Hepatic stellate cell (primary cell): Measurements from ENCODE around the gene GALNT14.

Experiments used
- DNase-seq: peaks from one replicate; pipeline ENCODE4 v3.0.0; 2011; ENCODE audit warnings: low spot score

The GALNT14 gene

DNA sequence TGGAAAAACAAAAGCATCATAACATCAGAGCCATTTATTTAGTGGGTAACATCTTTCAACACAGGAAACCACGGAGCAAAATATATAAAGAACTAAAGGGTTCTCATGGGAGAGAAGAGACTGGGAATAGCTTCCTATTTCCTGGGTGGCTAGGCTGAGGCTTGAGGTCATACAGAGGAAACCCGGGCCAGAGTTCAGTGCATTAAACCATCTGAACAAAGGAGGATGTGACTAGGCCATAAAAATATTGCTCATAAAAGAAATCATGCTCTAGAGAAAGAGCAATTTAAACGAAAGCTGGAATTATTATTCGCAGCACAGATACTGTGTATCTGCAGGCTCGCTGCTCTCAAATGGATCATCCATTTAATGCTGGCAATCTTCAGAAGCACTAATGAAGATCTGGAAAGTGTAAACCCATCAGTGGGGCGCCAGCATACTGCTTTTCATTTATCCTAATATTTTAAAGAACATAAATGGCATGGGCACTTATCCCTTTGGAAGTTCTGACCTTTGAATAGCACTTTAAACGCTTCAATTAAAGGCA is 83.3 kb downstream of the GALNT14 start:
- no peak for DNase-seq

DNA sequence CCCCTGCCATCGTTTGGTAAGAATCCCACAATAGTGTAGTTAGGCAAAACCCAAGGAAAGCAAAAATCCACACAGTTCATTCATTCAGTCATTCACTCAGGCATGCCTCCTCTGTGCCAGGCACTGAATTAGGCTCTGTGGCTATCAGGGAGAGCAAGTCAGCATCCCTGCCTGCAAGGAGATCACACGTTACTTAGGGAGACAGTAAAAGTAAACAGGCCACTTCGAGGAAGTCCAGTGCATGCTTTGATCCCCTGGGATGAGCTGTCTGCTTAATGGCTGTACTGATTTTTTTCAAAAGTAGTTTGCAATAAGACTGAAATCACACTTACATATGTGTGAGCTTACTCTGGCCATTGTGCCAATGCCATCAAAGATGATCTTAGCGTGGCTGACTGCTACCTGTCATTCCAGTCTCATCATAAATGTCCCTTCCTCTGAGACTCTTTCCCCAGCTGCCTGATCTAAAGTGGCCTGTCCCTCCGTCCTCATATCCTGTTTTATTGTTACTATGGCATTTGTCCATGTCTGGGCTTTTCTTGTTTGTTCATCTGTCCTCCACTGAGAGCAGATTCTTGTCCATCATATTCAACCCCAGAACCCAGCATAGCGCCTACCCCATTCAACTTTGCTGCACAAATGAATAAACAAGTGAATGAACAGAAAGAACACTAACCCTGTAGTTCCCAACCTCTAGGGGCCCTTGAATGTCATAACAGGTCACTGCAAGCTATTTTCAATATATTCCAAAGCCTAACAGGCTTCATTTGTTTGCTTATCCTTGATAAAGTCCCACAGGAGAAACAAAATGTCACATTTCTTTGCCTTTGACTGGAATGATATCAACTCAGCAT is 84.1 kb downstream of the GALNT14 start:
- DNase-seq: no peak

DNA sequence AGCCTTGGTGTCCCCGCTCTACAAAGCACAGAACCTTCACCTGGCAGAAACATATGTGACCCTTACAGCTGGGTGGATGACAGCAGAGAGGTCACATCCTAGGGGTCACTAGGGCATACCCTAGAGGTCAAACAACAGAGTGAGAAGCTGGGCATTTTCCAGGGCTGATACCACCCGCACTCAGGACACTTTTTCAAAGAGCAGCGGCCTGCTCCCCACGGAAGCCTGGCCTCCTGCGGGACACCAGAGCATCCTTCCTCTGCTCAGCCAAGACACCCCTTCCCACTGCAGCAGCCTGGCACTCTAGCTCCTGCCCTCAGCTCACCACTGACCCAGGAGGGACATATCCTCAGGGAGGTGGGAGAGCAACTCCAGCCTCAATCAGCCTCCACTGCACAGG is 86.0 kb downstream of the GALNT14 start:
- DNase-seq: no peak

DNA sequence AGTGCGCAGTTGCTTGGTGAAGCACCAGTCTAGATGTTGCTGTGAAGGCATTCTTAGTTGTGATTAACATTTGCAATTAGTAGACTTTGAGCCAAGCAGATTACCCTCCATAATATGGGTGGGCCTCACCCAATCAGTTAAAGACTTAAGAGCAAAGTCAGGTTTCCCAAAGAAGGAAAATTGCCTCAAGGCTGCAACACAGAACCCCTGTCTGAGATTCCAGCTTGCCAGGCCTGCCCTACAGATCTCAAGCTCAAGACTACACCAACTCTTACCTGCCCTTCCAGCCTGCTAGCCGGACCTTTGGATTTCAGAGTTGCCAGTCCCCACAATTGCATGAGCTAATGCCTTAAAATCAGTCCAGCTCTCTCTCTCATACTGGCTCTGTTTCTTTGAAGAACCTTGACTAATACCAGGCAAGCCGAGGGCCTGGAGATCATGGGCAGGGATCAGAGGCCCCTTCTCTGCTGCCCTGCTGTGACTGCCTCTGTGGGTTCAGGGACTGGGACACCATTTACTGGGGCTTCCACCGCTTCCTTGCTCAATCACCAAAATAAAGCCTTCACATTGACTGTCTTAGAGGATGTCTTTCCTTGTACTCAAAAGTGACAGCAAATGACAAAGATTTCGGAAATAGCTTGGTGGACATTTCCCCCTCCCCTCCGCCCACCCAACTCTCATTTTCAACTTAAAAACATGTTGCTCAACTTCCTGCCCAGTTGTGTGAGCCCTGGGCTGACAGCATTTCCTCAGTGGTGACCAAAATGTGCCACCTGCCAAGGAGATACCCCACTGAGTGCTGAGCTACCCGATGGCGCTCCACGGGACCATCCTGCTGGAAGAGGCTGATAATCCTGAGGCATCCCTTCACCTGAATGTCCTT is 86.7 kb downstream of the GALNT14 start:
- DNase-seq: no peak

GRCh38 chr2:31049916-31050588 is 88.2 kb downstream of the GALNT14 start:
- DNase-seq: no peak

- no peak for DNase-seq
These were observed 89.0 kb downstream of the GALNT14 start for GRCh38 chr2:31049264-31049663.

GRCh38 chr2:31047599-31047998 is 90.6 kb downstream of the GALNT14 start:
- DNase-seq: no peak

DNA sequence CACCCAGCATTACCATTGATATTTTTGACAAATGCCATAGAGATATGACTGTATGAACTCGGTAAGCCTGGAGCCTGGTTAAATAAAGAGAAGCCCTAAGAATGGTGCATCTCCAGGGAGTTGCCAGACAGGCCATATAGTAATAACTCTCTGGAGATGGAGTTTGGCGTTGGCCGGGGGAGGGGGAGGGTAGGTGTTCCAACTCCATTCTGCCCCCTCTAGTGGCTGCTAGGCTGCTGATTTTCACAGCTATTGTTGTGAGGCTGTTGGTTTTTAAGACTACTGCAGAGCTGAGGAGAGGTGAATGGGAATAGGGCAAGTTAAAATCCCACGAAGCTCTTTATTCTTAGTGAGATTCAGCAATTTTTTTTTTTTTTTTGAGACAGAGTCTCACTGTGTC is 99.9 kb downstream of the GALNT14 start:
- no peak for DNase-seq

DNA sequence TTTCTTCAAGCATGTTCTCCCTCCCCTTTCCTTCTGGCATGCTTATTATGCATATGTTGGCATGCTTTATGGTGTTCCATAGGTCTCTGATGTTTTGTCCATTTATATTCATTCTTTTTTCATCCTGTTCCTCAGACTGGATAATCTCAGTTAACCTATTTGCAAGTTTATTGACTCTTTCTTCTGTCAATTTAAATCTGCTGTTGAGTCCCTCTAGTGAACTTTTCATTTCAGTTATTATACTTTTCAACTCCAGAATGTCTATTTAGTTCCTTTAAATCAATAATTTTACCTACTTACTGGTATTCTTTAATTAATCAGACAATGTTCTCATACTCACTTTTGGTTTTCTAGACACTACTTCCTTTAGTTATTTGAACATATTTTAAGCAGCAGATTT is 101.2 kb downstream of the GALNT14 start:
- no peak for DNase-seq

- DNase-seq: no peak
These were observed 105.2 kb downstream of the GALNT14 start for GRCh38 chr2:31033032-31033431.

- DNase-seq: no peak
These were observed 105.8 kb downstream of the GALNT14 start for GRCh38 chr2:31032475-31032874.

- DNase-seq: no peak
These were observed 107.0 kb downstream of the GALNT14 start for GRCh38 chr2:31031132-31031706.

- DNase-seq: no peak
These were observed 109.8 kb downstream of the GALNT14 start for GRCh38 chr2:31028417-31028816.

GRCh38 chr2:31027549-31027948 is 110.7 kb downstream of the GALNT14 start:
- no peak for DNase-seq

DNA sequence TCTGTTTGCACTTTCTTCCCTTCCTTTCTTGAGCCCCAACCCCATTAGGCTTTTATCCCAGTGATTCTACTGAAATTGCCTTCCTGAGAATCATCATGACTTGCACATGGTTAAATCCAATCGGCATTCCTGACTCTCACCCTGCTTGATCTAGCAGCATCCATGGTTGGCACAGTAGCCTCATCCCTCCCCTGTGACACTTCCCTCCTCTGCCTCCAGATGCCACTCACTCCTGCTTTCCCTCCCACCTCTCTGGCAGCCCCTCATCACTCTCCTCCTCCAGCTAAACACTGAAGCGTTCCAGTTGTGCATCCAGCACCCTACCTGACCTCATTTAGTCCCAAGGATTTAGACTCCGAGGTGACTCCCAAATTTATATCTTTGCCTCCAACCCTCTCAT is 114.7 kb downstream of the GALNT14 start:
- no peak for DNase-seq

GRCh38 chr2:31020713-31021112 is 117.5 kb downstream of the GALNT14 start:
- DNase-seq: no peak

DNA sequence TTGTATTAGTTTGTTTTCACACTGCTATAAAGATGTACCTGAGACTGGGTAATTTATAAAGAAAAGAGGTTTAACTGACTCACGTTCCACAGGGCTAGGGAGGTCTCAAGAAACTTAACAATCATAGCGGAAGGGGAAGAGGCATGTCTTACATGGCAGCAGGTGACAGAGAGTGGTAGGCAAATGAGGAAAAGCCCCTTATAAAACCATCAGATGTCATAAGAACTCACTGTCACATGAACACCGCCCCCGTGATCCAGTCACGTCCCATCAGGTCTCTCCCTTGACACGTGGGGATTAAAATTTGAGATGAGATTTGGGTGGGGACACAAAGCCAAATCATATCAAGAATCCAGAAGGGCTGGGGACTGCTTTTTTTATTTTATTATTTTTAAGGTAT is 120.0 kb downstream of the GALNT14 start:
- DNase-seq: no peak

DNA sequence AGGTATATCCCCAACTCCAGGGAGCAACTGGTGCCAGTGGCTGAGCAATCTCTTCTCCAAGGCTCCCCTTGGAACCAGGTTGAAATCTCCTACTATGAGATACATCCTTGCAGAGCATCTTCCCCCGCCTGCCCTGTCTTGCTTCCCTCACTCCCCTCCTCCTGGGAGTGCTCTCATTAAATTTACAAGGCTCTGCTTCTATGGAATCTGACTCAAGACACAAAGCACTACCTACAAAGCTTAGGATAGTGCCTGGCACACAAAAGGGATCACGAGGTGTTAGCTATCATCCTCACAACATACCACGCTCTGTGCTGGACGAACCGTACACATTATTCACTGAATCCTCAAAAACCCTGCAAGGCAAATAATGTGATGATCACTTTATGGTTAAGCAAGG is 121.6 kb downstream of the GALNT14 start:
- no peak for DNase-seq

- no peak for DNase-seq
These were observed 123.7 kb downstream of the GALNT14 start for GRCh38 chr2:31014516-31014915.

- no peak for DNase-seq
These were observed 124.9 kb downstream of the GALNT14 start for GRCh38 chr2:31013301-31013700.

GRCh38 chr2:31012406-31012805 is 125.8 kb downstream of the GALNT14 start:
- no peak for DNase-seq

- no peak for DNase-seq
These were observed 126.7 kb downstream of the GALNT14 start for GRCh38 chr2:31011587-31011986.
